ENCODE data around the gene SNRPD3. TPM values are rescaled to one million over a fixed set of nuclear protein-coding genes. Genes with fewer than 3 reads are reported as not detected.
"Not testable (repeated sequence)": the region's sequence is repeated elsewhere in the genome, so short reads cannot be mapped to it uniquely, and the experiment has no call there.

SNRPD3 gene
- total RNA-seq, 1 donor from 2014 or later, result 95.1 TPM

DNA sequence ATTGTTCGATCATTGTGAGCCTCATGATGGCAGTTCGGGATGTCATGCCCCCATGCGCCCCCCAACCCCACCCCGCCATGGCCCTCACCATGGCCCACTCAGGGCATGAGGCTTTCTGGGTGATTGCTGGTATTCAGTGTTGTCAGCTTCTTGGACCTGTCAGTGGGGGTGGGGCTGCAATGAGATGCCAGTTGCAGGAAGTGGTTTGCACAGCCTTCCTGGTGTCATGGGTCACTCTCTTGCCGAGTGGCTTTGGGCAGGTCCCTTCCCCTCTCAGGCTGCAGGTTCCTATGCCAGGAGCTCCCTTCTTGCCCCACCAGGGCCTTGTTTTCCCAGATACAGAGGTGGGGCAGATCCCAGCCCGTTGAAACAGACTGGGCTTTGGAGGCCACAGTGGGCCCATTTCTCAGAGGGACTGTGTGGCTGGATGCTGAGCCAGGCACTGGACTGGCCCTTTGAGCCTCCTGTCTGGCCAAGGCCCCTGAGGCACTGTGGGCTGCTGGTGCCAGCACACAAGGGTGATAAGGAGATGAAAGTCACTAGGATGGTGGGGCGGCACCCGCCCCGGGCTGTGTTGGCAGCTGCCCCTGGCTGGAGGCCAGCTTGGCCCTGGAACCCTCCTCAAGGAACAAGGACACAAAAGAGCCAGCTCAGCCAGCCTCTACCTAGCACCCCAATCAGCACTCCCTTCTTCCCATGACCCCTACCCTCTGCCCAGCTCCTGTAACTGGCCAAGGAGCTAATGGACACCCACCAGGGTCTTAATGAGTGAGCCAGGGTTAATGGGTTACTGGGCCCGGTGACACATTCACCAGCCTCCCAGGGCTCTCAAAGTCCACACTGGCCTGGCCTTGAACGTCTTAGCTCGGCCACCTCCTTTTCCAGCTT lies 45.7 kb downstream of the SNRPD3 start:
- Mint-ChIP-seq H3K27ac (no peak overlapping the region), H3K36me3 (no peaks in the 10 kb centered on the region), H3K27me3 (ENCODE audit: low read depth) (no peaks in the 10 kb centered on the region), H3K4me3 (no peak overlapping the region), H3K4me1 (peaks cover 30% of the 10 kb centered on the region), H3K9me3 (no peaks in the 10 kb centered on the region)
- TF ChIP-seq, protein P1, sequence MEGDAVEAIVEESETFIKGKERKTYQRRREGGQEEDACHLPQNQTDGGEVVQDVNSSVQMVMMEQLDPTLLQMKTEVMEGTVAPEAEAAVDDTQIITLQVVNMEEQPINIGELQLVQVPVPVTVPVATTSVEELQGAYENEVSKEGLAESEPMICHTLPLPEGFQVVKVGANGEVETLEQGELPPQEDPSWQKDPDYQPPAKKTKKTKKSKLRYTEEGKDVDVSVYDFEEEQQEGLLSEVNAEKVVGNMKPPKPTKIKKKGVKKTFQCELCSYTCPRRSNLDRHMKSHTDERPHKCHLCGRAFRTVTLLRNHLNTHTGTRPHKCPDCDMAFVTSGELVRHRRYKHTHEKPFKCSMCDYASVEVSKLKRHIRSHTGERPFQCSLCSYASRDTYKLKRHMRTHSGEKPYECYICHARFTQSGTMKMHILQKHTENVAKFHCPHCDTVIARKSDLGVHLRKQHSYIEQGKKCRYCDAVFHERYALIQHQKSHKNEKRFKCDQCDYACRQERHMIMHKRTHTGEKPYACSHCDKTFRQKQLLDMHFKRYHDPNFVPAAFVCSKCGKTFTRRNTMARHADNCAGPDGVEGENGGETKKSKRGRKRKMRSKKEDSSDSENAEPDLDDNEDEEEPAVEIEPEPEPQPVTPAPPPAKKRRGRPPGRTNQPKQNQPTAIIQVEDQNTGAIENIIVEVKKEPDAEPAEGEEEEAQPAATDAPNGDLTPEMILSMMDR (IDR thresholded peaks at IDR 0.05; ENCODE audit: unreplicated experiment), result no peak
- DNase-seq (ENCODE audit: low spot score in 2 of 2, unreplicated experiment in 2 of 2), result no peak

DNA sequence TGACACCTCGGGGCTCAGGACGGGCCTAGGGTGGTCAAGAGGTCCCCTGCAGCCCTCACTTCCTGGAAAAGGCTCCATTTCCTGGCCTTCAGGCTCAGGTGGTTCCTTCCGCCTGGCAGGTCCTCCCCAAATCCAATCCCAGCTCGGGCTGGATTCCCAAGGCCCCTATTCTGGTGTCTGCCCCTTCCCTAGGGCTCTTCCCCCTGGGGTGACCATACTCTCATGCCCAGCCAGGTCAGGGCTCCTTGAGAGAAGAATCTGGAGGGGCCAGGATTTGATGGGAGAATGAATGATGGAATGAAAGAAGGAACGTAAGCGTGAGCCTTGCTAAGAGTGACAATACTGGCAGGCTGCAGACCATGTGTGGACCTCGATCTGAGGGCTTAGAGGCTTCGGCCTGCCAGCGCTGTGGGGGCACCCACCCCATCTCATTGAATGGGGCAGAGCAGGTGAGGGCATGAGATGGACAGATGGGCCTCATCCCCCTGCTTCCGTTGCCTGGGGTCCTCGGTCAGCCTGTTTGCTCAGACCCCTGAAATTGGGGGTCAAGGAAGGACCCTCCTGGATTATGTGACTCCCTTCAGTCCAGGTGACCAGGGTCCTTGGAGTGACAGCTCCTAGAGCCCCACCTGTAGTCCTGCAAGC lies 46.4 kb downstream of the SNRPD3 start:
- not testable (repeated sequence) for H3K36me3 Mint-ChIP-seq; DNase-seq (ENCODE audit: low spot score in 2 of 2, unreplicated experiment in 2 of 2); H3K4me3 Mint-ChIP-seq; H3K9me3 Mint-ChIP-seq; H3K27me3 Mint-ChIP-seq (ENCODE audit: low read depth); H3K27ac Mint-ChIP-seq
- H3K4me1 Mint-ChIP-seq, result peaks cover 30% of the 10 kb centered on the region

DNA sequence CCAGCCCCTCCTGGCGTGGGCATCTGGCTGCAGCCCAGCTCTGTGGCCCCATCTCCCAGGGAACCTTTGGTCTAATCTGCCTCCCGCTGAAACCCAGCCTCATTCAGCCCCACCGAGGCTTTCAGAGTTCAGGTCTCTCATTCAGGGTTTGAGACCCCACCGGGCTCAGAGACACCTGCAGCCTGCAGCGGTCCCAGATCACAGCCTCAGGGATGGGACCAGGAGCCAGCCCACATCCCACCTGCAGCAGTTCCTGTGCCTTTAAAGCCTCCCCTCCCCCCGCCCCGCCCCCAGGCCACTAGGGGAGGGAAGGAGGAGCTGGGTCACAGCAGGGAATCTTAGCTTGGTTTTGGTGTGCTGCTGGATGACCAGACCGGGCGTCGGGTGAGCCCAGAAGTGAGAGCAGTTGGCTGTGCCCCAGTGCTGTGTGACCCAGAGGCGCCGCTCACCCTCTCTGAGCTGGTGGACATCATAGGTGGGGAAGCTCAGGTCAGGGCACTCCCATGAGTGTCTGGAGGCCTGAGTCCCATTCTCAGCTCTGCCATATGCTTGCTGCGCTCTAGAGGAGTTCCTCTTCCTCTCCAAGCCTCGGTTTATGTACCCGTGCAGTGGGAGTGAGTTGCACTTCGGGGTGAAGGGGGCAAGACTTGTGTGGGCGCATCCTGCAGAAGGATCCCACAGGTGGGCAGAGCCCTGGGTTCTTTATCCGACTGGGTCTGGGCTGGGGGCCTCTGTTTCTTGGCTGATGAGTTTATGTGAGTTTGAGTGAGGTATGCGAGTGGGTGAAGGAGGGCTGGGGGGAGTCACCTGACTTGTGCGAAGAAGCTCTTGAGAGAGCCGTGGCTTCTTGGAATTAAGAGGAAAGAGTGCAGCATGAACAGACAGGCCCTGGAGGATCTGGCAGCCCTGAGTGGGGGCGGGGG lies 47.3 kb downstream of the SNRPD3 start, which contains the start of gene GGT1:
TSS of gene GGT1 (plus strand) at position 347 of the 923 bp plus-strand sequence. CDS start 7,889 bp downstream, outside the sequence.
- not testable (repeated sequence) for H3K27me3 Mint-ChIP-seq (ENCODE audit: low read depth); DNase-seq (ENCODE audit: low spot score in 2 of 2, unreplicated experiment in 2 of 2); H3K36me3 Mint-ChIP-seq; H3K9me3 Mint-ChIP-seq
- Mint-ChIP-seq H3K4me3 (peak within 1 kb of the TSS; percentile 56), H3K4me1 (peaks cover 30% of the 10 kb centered on the region), H3K27ac (peak within 1 kb of the TSS; percentile 92)

DNA sequence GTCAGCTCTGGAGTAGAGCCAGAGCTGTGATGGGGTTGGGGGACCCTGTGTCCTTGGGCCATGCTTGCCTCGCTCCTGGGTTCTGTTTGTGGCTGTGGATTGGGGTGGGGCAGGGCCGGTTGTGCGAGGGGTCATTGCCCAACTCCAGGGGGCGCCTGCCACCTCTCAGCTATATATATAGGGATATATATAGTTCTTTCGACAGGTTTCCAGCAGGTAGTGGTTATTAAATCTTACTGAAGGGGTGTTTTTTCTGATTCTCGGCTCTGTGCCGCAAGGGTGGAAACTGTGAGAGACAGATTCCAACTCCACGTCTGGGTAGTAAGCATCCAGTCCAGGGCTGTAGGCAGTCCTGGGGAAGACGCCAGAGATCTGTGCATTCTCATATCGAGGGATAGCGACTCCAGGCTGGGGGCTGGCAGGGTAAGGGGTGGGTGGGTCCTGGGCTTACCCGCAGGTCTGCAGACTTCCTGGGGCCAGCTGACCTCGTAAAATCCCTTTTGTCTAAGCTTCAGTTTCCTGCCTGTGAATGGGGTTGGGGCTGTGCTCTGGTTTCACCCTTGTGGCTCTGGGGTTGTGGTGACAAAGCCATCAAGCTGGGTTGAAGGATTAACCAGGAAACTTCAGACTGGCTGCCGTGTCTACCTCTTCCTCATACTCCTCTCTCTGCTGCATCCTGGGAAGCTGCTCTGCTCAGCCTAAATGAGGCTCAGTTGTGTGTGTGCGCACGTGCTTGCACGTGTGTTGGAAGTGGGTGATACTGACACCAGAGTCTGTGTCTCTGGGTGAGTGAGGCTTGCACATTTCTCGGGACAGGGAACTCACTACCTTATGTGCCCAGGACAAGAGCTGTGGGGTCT lies 48.2 kb downstream of the SNRPD3 start:
- Mint-ChIP-seq H3K4me1 (peaks cover 29% of the 10 kb centered on the region), H3K27ac (peak overlapping the region; percentile 92), H3K4me3 (peak overlapping the region; percentile 56)
- H3K27me3 Mint-ChIP-seq (ENCODE audit: low read depth); H3K9me3 Mint-ChIP-seq; DNase-seq (ENCODE audit: low spot score in 2 of 2, unreplicated experiment in 2 of 2); H3K36me3 Mint-ChIP-seq: not testable (repeated sequence)

DNA sequence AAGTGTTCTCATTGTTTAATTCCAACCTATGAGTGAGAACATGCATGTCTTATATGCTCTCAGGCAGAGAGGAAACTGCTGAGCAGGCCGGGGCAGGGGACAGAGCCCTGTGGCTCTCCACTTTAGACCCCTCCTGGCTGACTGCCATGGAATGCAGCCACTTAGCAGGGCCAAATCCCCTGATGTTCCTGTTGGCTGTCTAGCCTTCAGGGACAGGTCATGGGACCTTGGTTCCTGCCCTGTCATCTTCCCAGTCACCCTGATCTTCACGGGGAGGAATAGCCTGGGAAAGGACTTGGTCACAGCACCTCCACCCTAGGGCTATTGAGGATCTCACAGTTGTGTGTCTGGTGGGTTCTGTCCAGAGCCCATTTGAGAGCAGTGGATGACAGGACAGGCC lies 50.5 kb downstream of the SNRPD3 start:
- DNase-seq (ENCODE audit: low spot score in 2 of 2, unreplicated experiment in 2 of 2); H3K36me3 Mint-ChIP-seq; H3K4me3 Mint-ChIP-seq; H3K9me3 Mint-ChIP-seq; H3K27me3 Mint-ChIP-seq (ENCODE audit: low read depth): not testable (repeated sequence)
- peak overlapping the region; percentile 21 for H3K27ac Mint-ChIP-seq
- peaks cover 17% of the 10 kb centered on the region for H3K4me1 Mint-ChIP-seq

DNA sequence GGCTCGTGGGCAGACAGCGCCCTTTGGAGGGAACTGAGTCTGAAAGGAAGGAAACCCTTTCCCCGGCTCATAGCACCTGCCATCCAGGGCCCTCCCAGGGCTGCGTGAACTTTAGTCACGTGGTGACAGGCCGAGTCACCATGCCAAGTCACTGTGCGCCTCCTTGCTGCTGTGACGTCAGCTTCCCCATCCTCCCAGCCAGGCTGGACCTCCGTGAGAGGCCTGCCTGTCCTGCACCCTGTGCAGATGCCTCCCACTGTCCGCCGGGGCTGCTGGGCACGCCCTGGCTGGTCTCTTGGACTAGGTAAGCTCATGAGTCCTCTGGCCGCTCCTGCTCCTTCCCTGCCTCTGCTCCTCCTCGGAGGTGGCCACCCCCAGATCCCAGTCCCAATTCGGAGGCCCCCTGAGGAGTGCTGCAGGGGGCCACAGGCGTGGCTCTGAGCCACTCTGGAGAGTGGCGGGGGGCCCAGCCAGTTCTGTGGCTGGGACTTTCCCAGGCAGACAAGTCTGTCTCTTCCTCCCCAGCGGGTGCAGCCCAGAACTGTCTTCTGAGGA lies 51.7 kb downstream of the SNRPD3 start:
- H3K27ac Mint-ChIP-seq, result peak overlapping the region; percentile 80

DNA sequence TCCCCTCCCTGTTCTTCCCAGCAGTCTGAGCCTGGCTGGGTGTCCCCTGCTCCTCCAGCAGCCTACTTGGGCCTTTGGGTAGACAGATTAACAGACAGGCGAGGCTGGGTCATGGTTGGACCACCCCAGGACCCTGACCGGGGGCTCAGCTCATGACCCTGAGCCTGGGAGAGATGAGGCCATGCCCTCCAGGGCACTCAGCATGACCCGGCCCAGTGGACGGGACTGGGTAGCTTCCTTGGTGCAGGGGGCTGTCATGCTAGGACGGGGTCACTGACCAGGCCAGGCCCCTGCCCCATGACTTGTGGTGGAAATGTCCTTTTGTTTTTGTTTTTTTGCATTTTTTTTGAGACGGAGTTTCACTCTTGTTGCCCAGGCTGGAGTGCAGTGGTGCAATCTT lies 52.5 kb downstream of the SNRPD3 start:
- DNase-seq (ENCODE audit: low spot score in 2 of 2, unreplicated experiment in 2 of 2); H3K27ac Mint-ChIP-seq: not testable (repeated sequence)
- peaks cover 13% of the 10 kb centered on the region for H3K4me1 Mint-ChIP-seq

More for the DNA sequence above, 51.7 kb downstream of the SNRPD3 start:
- H3K9me3 Mint-ChIP-seq; DNase-seq (ENCODE audit: low spot score in 2 of 2, unreplicated experiment in 2 of 2); H3K4me3 Mint-ChIP-seq; H3K36me3 Mint-ChIP-seq; H3K27me3 Mint-ChIP-seq (ENCODE audit: low read depth): not testable (repeated sequence)
- peaks cover 17% of the 10 kb centered on the region for H3K4me1 Mint-ChIP-seq

DNA sequence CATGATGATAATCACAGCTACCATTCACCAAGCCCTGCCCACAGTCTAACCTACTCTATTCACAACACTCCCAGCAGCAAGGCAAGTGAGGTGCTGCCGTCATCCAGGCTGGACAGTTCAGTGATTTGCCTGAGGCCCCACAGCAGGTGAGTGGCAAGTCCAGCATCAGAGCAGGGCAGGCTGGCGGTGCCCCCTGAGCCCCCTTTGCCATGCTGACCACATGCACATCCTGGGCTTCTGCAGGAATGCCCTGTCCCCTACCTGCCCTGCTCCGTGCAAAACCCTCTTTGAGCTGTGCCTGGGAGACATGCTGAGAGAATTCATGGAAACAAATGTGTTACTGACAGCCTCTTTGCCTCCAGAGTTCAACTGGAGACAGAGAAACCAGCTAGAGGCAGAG lies 54.1 kb downstream of the SNRPD3 start:
- H3K9me3 Mint-ChIP-seq; H3K27ac Mint-ChIP-seq; H3K4me1 Mint-ChIP-seq; H3K4me3 Mint-ChIP-seq; H3K36me3 Mint-ChIP-seq; DNase-seq (ENCODE audit: low spot score in 2 of 2, unreplicated experiment in 2 of 2); H3K27me3 Mint-ChIP-seq (ENCODE audit: low read depth): not testable (repeated sequence)

More for the DNA sequence above, 52.5 kb downstream of the SNRPD3 start:
- H3K4me3 Mint-ChIP-seq; H3K36me3 Mint-ChIP-seq; H3K27me3 Mint-ChIP-seq (ENCODE audit: low read depth); H3K9me3 Mint-ChIP-seq: not testable (repeated sequence)

DNA sequence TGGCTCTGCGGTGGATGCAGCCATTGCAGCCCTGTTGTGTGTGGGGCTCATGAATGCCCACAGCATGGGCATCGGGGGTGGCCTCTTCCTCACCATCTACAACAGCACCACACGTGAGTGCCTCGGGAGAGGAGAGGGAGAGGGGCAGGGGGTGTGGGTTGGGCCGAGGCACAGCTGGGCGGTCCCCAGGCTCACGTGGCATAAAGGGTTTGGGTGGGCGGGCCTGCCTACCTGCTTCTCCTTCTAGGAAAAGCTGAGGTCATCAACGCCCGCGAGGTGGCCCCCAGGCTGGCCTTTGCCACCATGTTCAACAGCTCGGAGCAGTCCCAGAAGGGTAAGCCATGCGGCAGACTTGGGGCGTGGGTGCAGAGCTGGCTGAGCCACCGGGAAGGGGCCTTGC lies 59.0 kb downstream of the SNRPD3 start:
- H3K27me3 Mint-ChIP-seq (ENCODE audit: low read depth); H3K9me3 Mint-ChIP-seq; H3K36me3 Mint-ChIP-seq; H3K4me3 Mint-ChIP-seq; H3K4me1 Mint-ChIP-seq; DNase-seq (ENCODE audit: low spot score in 2 of 2, unreplicated experiment in 2 of 2); H3K27ac Mint-ChIP-seq: not testable (repeated sequence)

DNA sequence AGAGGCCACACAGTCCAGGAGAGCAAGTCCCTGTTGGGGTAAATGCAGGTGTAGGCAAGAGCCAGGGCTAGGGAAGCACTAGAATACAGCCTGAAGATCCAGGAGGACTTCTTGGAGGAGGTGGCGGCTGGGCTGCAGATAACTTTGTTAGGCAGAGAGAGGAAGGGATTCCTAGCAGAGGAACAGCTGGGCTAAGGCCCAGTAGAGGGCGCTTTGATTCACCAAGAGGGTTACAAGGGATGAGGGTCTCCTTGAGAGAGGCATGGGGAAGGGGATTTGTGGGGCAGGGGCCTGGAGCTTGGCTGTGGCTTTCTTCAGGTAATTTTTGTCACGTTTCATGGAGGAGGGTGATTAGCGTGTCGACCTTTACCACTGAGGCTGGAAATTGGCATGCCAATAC lies 65.4 kb downstream of the SNRPD3 start:
- not testable (repeated sequence) for H3K9me3 Mint-ChIP-seq; H3K4me3 Mint-ChIP-seq; DNase-seq (ENCODE audit: low spot score in 2 of 2, unreplicated experiment in 2 of 2); H3K27me3 Mint-ChIP-seq (ENCODE audit: low read depth); H3K27ac Mint-ChIP-seq; H3K36me3 Mint-ChIP-seq; H3K4me1 Mint-ChIP-seq

DNA sequence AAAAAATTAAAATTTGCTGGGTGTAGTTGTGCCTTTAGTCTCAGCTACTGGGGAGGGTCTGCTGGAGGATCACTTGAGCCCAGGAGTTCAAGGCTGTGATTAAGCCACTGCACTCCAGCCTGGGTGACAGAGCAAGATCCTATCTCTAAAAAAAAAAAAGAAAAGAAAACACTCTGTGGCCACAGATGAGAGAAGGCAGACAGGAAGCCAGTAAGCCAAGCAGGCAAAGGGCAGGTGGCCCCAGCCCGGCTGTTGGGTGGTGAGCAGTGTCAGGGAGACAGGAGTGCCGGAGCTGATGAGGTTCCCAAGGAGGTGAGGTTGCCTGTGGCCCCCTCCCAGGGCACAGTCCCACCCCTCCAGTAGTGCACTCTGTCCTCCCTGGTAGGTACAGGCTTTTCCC lies 66.8 kb downstream of the SNRPD3 start:
- not testable (repeated sequence) for H3K27ac Mint-ChIP-seq; H3K9me3 Mint-ChIP-seq; H3K27me3 Mint-ChIP-seq (ENCODE audit: low read depth); DNase-seq (ENCODE audit: low spot score in 2 of 2, unreplicated experiment in 2 of 2); H3K4me1 Mint-ChIP-seq; H3K36me3 Mint-ChIP-seq; H3K4me3 Mint-ChIP-seq

Data from mesothelial cell of epicardium (in vitro differentiated cells).